HG03045 (cell line): Measurements from ENCODE around the gene IGSF3.
"Not testable (repeated sequence)": the region's sequence is repeated elsewhere in the genome, so short reads cannot be mapped to it uniquely, and the experiment has no call there.

ENCODE experiments used
- ATAC-seq: cut with Tn5 transposase; IDR thresholded peaks from one replicate; pipeline ENCODE4 v1.9.1; 2021; ENCODE audit warnings: mild to moderate bottlenecking, moderate library complexity; ENCODE audit not compliant: unreplicated experiment

The IGSF3 gene

DNA sequence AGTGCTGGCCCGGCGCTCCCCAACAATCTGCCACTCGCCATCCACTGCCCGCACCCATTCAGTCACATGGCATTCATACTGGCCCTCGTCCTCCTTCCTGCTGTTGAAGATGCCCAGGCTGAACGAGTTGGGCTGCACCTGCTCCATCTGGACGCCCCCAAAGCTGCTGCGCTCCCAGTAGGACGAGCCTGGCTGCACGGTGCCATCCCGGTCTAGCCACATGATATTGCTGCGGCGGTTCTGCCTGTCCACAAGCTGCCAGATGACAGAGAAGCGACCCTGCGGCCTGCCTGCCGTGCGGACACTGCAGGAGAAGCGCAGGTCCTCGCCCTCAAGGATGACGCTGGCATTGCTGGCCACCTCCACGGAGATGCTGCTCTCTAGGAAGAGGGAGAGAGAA lies 63.9 kb downstream of the IGSF3 start:
- ATAC-seq = not testable (repeated sequence)

DNA sequence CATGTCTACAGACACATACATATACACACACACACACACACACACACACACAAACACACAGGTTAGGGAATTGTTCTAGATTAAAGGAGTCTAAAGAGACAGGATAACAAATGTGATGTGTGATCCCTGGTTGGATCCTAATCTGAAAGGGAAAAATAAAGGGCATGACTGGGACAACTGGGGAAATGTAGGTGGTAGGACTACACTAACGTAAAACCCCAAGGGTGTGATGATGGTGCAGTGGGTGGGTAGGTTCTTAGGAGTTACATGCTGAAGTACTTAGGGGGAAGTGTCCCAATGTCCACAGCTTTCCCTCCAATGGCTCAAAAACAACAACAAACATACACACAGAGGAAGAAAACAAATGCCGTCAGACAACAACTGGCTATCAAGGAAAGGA lies 68.2 kb downstream of the IGSF3 start:
- not testable (repeated sequence) for ATAC-seq

DNA sequence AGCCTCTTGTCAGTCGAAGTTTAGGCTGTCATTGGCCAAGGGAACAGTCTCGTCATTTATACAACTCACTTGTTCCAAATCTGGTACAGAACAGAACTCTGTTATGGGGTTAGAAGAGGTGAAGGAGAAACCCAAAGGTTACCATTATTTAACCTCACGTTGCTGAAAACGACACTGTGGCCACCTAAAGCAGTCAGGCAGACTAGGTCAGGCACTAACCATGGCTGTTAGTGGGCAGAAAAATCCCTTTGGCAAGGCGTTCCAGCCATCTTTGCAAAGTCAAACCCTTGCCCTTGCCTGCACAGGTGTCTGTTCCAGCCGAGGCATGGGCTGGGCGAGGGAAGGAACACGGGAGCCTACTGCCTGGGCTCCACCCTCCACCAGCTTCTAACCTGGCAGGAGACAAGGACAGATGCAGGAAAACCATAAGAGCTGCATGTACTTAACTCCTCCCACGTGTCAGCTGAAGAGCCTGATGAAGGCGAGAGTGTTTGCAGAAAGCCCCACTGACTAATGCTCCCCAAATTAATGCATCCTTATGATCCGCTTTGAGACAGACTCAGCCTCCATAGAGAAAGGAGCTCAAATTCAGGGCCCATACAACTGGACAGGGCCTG lies 69.0 kb downstream of the IGSF3 start:
- ATAC-seq = not testable (repeated sequence)

DNA sequence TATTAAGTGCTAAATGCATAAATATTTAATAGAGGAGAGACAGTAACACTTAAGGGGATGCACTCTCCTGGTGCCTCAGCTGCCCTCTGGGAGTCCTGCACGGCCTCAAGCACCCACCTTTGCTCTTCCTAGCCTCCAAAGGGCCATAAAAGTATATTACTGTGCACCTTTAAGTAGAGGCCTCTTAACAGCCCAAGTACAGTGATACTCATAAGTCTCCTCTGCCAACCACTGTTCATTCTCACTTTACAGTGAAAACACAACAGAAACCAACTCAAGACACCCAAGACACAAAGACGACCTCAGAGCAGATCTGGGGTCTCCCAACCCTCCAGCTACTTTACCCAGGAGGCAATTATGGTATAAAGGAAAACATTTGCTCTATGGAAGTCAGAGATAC lies 70.1 kb downstream of the IGSF3 start:
- ATAC-seq = peak; percentile 82

DNA sequence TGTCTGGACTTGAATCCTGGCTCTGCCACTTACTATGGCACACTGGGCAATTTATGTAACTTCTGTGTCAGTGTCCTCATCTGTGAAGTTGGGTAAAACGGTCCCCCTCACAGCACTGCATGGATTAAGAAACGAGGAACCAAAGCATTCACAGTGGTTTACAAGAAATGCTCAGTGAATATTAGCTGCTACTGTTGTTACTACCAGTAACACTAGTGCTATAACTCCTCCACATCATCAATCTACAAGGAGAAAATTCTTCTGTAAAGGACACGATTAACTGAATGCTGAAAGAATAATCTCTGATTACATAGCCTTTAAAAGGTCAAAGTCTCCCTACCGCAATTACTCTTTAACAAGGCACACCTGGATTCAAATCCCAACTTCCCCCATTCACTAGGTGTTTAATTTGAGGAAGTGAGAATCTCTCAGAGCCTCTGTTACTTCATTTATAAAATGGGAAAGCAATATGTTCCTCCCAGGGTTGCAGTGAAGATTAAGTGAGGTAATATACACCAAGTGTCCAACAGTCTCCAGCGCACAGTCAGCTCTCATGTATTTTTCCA lies 70.7 kb downstream of the IGSF3 start:
- ATAC-seq = not testable (repeated sequence)

DNA sequence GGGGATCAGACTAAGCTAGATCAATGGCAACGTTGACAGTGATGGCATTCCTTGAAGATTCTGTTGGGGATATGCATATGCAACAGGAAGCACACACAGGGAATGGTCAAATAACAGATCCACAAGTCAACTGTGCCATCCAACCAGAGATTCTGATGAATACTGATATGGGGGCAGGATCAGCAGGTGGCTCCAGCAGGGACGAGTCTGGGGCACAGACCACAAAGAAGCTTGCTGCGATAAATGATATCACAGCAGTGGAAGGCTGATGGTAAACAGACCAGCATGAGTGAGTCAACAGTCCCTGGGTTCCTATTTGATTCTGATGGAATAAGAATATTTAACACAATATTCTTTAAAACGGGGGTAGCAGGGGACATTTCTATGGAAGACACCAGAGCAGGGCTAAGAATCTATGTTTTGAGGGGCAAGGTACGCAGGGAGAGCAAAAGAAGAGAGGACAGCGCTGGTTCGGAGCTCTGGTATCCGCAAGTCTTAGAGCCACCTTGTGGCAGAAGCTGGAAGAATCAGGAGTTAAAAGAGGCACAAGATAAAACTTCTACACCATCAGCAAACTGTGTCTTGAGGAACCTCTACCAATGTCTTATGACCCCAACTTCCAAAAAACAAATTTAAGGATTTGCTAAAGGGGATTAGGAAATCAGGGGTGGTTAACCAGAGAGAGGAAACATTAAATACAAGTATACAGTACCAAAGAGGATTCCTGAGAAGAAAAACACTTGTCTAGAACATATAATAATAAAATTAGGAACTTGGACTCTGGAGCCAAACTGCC lies 71.4 kb downstream of the IGSF3 start:
- not testable (repeated sequence) for ATAC-seq

DNA sequence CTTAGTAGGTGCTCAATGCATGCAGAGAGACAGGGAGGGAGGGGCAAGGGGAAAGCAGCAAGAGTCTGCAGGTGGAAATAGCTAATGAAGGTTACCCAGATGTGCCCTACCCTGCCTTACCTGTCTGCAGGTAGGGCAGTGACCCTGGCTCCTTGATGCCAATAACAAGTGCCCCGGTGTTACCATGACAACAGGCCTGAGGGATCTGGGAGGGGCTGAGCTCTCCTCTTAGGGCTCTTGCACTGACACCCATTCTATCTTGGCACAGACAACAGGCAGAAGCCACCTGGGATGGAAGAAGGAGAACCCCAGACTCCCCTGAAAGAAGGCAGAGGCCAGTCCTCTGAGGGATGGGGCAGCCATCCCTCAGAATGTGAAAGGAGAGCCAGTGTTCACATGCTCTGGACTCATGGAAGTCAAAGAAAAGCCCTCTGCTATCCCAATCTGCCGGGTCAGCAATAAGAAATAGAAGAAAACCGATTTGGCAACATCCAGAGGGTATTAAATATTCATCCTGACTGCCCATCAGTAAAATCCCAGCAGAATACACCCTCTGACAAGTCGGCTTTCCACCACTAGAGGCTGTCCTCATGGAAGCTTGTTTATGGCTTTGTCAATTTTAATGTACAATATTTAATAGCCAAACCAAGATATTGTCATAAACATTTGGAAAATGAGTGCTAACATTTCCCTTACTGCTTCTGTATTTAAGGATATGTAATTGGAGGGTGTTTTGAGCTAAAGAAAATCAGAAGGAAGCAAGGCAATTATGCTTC lies 72.3 kb downstream of the IGSF3 start:
- ATAC-seq = not testable (repeated sequence)

DNA sequence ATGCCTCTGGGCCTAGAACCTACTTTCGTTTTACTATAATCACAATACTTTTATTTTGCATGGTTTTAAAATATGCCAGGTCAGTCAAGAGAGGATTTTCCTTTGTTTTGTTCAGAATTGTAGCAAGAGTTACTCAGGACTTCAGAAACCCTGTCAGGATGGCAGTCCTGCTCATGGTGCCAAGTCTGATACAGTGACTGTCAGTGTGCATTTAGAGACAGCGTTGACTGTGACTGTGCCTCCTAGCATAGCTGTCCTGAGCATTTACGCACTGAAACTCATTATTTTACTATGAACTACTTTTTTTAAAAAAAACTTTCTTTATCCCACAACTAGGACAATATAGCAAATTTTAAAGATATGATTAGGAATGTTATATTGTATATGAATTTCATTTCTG lies 73.6 kb downstream of the IGSF3 start:
- ATAC-seq = not testable (repeated sequence)

DNA sequence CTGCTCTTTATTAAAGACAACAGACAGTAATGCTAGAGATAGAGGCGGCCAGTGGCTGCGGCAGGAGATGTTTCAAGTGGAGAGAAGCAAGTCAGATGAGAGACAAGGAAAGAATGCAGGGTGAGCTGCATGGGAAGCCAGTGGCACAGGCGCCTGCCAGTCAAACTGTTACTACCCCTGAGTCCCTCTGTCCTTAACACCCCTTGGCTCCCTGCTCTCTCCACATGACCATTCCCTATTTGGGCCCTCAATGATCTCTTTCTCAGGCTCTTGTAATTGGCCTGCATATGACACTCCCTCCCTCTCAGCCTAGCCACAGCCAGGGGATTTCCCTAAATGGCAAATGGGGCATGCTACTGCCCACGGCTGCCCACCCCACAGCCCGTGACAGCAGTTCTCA lies 74.1 kb downstream of the IGSF3 start:
- ATAC-seq = not testable (repeated sequence)

DNA sequence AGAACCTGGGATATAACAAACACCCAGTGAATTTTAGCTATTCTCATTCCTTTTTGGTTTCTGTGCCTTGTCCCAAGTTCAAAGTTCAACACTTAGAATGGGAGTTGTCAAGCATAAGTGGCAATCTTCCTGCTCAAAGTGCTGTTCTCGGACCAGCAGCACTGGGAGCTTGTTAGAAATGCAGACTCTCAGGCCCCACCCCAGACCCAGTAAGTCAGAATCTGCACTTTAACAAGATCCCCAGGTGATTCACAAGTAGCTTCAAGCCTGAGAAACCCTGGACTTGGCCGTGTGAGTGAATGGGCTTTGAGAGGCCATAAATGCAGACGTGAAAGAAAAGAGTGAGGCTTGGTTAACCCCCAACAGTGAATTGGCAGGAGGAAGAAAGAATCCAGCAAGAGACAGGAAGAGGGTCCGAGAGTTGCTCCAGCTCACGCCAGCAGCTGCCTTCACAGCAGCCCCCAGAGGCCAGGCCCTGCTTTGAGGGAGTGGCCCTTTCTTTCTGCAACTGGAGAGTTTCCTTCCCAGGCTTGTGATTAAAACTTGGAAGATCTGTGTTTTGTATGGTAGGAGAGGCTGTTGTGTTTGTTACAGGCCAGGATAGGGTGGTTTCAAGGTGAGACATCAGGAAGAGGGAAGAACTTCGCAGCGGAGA lies 75.5 kb downstream of the IGSF3 start:
- not testable (repeated sequence) for ATAC-seq

DNA sequence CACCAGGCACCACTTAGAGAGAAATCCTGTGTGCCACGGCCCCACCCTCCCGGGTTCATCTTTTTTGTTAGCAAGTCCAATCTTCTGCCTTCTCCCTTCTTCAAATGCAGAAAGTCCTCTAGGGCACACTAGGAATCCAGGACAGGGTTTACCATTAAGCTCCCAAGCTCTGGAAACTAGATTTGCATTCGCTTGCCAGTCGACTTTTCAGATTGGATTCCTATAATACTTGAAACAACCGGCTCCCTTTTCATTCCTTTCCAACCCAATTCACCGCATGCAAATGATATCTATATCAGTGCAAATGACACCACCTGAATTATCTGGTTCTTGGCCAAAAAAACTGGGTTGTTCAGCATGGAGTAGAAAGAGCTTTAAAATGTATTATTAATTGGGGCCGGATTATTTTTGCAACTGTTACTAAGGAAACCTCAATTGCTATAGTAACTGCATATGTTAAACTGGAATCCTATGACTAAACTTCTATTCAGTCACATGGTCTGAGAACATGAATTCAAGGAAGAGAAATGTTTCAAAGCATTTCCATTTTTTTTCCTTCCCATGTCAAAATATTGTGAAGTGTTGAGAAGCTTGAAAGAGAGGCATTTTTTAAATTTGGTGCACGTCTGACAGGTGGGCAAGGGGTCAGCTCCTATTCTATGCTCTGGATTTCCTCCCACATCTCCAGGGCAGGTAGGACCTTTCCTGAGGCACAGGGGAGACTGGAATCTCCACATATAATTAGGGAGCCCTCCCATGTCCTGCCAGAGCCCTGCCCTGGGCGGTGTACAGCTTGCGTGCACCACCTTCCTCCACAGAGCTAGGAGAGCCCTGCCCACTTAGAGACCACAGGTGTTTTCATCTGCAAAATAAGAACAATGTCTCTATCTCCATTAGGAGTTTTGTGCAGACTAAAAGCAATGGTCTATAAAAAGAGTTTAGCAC lies 76.3 kb downstream of the IGSF3 start:
- not testable (repeated sequence) for ATAC-seq

DNA sequence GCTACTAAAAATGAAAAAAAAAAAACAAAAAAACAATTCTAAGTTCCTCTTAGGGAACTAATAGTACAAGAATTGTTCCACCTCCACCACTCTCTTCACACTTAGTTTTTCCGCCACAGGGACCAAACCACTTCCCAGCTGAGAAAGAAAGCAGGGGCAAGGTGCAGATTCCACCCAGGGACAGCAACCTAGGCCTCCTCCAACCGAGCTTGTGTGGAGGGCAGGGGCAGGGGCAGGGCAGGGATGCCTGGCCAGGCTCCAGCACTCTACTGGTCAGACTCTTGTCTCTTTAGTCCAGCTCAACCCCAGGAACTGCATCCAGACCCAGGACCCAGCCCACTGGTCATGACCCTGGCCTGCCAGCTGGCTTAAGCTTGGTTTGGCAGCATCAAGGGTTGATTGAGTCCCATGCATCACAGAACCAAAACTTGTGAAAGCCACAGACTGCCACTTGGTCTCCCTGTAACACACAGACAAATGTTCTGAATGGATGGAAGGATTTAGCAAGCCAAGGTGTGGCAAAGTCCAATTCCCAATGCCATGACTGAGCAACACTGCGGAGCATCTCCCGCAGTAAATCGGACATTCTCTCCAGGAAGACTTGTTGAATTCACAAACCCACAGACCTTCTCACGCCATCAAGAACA lies 77.1 kb downstream of the IGSF3 start:
- ATAC-seq = not testable (repeated sequence)

DNA sequence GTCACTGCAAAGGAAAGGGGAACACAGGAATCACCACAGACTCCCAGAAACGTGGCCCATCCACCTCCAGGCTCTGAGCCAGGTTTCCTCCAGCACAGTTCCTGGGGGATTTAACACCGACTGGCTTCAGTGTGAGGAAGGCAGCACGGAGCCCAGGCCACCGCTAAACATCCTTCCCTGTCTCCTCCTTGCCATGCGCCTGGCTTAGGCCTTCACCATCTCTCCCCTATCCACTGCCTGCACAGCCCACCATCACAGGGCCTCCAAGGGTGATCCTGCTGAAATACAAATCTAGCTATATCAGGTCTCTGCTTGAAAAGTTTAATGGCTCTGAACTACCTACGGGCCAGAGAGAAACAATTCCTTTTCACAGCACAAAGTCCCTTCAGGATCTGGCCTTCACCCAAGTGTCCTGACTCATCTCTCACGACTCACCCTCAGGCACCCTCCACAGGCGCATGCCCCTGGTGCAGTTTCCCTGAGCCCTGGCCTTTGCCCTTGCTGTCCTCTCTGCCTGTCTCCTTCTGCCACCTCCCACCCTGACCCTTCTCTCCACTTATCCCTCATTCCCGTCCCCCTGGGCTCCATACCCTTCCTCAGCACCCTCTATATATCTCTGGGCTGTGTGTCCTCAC lies 78.3 kb downstream of the IGSF3 start:
- not testable (repeated sequence) for ATAC-seq

DNA sequence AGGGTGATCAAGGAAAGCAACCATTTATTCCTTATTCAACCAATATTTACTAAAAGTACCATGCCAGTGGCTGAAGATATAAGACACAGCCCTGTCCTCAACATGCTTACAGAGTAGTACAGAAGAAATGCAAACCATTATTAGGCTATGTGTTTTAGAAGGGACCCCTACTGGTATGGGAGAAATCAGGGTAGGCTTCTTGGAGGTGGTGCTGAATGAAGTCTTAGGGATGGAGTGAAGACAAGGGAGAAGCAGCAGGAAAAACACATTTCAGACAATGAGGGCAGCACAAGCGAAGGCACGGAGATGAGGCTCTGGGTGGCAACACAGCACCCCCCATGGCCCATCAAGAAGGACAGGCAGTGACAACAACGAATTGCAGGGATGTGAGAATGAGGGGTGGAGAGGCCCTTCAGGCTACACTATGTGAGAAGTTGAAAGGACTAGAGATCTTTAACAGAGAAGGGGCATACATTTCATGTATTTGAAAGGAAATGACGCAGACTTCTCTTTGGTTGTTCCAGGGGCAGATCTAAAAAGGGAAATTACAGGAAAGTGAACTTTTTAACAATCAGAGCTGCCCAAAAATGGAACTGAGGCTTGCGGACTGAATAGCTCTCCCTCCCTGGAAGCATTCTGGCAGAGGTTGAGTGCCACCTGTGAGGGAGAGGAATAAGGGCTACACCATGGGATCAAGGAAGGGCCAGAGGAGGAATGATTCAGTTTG lies 79.9 kb downstream of the IGSF3 start:
- ATAC-seq = no peak

DNA sequence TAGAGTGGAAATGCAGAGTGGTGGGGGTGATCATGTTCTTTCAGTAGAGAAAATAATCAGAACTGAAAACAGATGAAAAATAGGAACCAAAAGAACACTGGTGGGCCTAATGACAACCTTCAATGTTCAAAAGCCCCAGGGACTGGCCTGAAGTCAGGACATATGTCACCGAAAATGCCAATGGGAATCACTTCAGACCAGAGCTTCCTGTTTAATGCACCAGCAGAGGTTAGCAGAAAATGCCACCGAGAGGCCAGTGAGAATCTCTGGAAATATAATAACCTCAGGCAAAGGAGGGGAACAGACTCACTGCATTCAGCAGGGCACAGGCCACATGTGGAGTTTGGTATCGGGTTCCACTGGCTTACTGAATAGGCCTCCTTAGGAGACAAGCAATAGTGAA lies 80.8 kb downstream of the IGSF3 start:
- ATAC-seq = peak; percentile 51

DNA sequence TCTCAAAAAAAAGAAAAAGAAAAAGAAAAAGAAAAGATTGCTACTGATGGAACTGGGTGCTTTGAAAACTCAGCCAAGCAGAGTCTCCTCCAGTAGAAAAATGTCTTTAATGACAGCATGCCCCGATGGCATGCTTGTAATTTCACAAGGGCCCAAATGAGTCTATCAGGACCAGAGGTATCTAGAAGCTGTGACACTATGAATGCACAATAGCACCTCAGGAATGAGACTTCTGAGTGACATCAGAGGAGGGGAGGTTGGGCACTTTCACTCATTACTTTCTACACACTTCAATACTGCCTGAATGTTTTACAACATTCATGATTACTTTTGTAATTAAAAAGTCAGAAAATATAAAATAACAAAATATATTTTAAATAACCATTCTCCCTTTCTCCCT lies 81.6 kb downstream of the IGSF3 start:
- no peak for ATAC-seq

DNA sequence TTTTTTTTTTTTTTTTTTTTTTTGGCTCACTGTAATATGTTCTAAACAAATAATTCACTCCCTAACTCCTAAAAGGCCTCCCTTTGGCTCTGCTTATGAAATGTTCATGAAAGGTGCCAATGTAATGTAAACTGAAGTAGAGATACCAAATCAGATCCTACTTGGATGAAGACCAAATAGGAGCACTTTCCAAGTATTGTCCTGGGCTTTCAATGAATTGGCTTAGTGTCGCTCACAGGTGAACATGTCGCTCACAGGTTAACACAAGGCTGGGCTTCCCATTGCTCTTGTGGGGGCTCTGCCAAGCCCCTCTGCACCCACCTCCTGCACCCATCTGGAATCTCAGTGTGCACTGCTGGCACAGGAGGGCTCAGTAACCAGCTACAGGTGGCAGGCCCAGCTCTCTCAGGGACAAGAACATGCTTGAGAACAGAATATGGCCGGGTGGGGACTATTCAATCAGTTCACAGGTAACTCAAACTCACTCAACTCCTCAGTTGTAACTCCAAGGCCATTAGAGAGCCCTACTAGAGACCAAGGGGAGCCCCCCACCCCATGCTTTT lies 86.1 kb downstream of the IGSF3 start:
- ATAC-seq = no peak
